ENCODE results near the gene GINS1. TPM values are rescaled to one million over a fixed set of nuclear protein-coding genes. Genes with fewer than 3 reads are reported as not detected.

The GINS1 gene
- total and polyA plus RNA-seq, 2 donors (not counting 3 experiments of a cell fraction or from before 2014, with no cell fraction given), result 8.2 to 26.3 TPM

GRCh38 chr20:25439328-25439727 is 31.9 kb downstream of the GINS1 start:
- TF ChIP-seq GATA2 (IDR thresholded peaks at IDR 0.05; ENCODE audit: insufficient read depth, insufficient read length, low read depth, low read length), result no peak
- Histone ChIP-seq H4K20me1 (replicated peaks; ENCODE audit: control insufficient read depth, extremely low read depth, insufficient read depth, low read length) (no peaks in the 10 kb centered on the region), H3K9ac (replicated peaks; ENCODE audit: extremely low read depth, insufficient read depth, low read length) (no peak overlapping the region), H3K36me3 (ENCODE audit: control insufficient read depth in 2 of 2, extremely low read depth in 1 of 2, insufficient read depth in 2 of 2, low read length in 2 of 2) (peaks cover 0 to 4% of the 10 kb centered on the region in 2 experiments), H3K27me3 (ENCODE audit: control insufficient read depth in 2 of 2, insufficient read depth in 2 of 2, low read length in 2 of 2) (no peaks in the 10 kb centered on the region), H3K79me2 (ENCODE audit: control insufficient read depth, insufficient read depth, low read length) (no peaks in the 10 kb centered on the region), H3K4me3 (replicated peaks in 1 of 3; ENCODE audit: insufficient read depth in 1 of 3, low read depth in 1 of 3, low read length in 3 of 3) (no peak overlapping the region), H3K27ac (ENCODE audit: insufficient read depth, low read depth, low read length) (no peak overlapping the region), H3K4me1 (ENCODE audit: control insufficient read depth, extremely low read depth, insufficient read depth, low read length) (no peaks in the 10 kb centered on the region), H3K9me1 (replicated peaks; ENCODE audit: control insufficient read depth, extremely low read depth, insufficient read depth, low read length) (no peaks in the 10 kb centered on the region), H3K4me2 (ENCODE audit: insufficient read depth, low read length) (no peak overlapping the region), H2AFZ (ENCODE audit: low read depth, low read length) (no peak overlapping the region), H3K9me3 (replicated peaks; ENCODE audit: control insufficient read depth, insufficient read depth, low read length) (no peaks in the 10 kb centered on the region)
- POLR2A ChIA-PET, result no interaction called here
- dilution Hi-C loops (cut with MboI; ENCODE audit: extremely low pct_ligation_motif_present, low sequenced_read_pairs) (no loop called here), intact Hi-C loops (cut with micrococcal nuclease) (no loop called here)
- CTCF ChIA-PET, result no interaction called here
- DNase-seq (ENCODE audit: low read depth, low spot score) (no peak), FAIRE-seq (no peak)
- BruUV-seq (replicated peaks), result no TSS peak

- intact Hi-C loops (cut with micrococcal nuclease), result no loop called here
- no peak for TF ChIP-seq MYC (IDR thresholded peaks at IDR 0.05; ENCODE audit: low read depth, low read length)
- TF ChIP-seq CTCF (IDR thresholded peaks at IDR 0.05; ENCODE audit: extremely low read depth in 1 of 2, insufficient read depth in 1 of 2, low read depth in 1 of 2, low read length in 2 of 2), result no peak
- no peak for TF ChIP-seq JUN (IDR thresholded peaks at IDR 0.05; ENCODE audit: borderline replicate concordance, insufficient read depth, insufficient read length, low read depth)
- no peak for TF ChIP-seq FOS (IDR thresholded peaks at IDR 0.05; ENCODE audit: borderline replicate concordance, insufficient read depth, low read length)
- no peak for TF ChIP-seq POLR2A (IDR thresholded peaks at IDR 0.05; ENCODE audit: low read depth, low read length)
- TF ChIP-seq EZH2 (IDR thresholded peaks at IDR 0.05; ENCODE audit: borderline replicate concordance, low read depth, low read length, severe bottlenecking), result no peak
- no peak for TF ChIP-seq MAX (IDR thresholded peaks at IDR 0.05; ENCODE audit: insufficient read depth, insufficient read length)
- TF ChIP-seq POLR2AphosphoS5 (IDR thresholded peaks at IDR 0.05; ENCODE audit: insufficient read depth, low read depth, low read length), result no peak
- TF ChIP-seq GATA2 (IDR thresholded peaks at IDR 0.05; ENCODE audit: insufficient read depth, insufficient read length, low read depth, low read length), result no peak
Observed at GRCh38 chr20:25444556-25444955, 37.1 kb downstream of the GINS1 start.

More at GRCh38 chr20:25444556-25444955, 37.1 kb downstream of the GINS1 start:
- Histone ChIP-seq H2AFZ (ENCODE audit: low read depth, low read length) (no peak overlapping the region), H3K27me3 (ENCODE audit: control insufficient read depth in 2 of 2, insufficient read depth in 2 of 2, low read length in 2 of 2) (no peaks in the 10 kb centered on the region), H3K27ac (ENCODE audit: insufficient read depth, low read depth, low read length) (no peak overlapping the region), H3K4me2 (ENCODE audit: insufficient read depth, low read length) (no peak overlapping the region), H3K9me1 (replicated peaks; ENCODE audit: control insufficient read depth, extremely low read depth, insufficient read depth, low read length) (no peaks in the 10 kb centered on the region), H3K79me2 (ENCODE audit: control insufficient read depth, insufficient read depth, low read length) (no peaks in the 10 kb centered on the region), H3K9me3 (replicated peaks; ENCODE audit: control insufficient read depth, insufficient read depth, low read length) (no peaks in the 10 kb centered on the region), H3K4me1 (ENCODE audit: control insufficient read depth, extremely low read depth, insufficient read depth, low read length) (no peaks in the 10 kb centered on the region), H3K9ac (replicated peaks; ENCODE audit: extremely low read depth, insufficient read depth, low read length) (no peak overlapping the region), H3K4me3 (replicated peaks in 1 of 3; ENCODE audit: insufficient read depth in 1 of 3, low read depth in 1 of 3, low read length in 3 of 3) (no peak overlapping the region), H4K20me1 (replicated peaks; ENCODE audit: control insufficient read depth, extremely low read depth, insufficient read depth, low read length) (no peaks in the 10 kb centered on the region), H3K36me3 (ENCODE audit: control insufficient read depth in 2 of 2, extremely low read depth in 1 of 2, insufficient read depth in 2 of 2, low read length in 2 of 2) (peaks cover 0 to 3% of the 10 kb centered on the region in 2 experiments)
- ChIA-PET CTCF (interaction anchor here (2.1 kb wide), 1 partner anchor 11 kb away, joined by 6 read pairs; no protein-coding TSS in a partner anchor), POLR2A (no interaction called here)
- BruUV-seq (replicated peaks), result no TSS peak
- DNase-seq (ENCODE audit: low read depth, low spot score), result no peak
- dilution Hi-C loops (cut with MboI; ENCODE audit: extremely low pct_ligation_motif_present, low sequenced_read_pairs), result no loop called here
- no peak for FAIRE-seq

All from endothelial cell of umbilical vein (primary cell).